Measurements from ENCODE around the gene LDLR.

Gene LDLR

GRCh38 chr19:11164296-11164695 is 75.0 kb downstream of the LDLR start:
- H3K36me3 Mint-ChIP-seq (ENCODE audit: insufficient read depth): no peaks in the 10 kb centered on the region
- DNase-seq (ENCODE audit: low spot score in 2 of 2) (no peak), ATAC-seq (replicated peaks; ENCODE audit: extremely low read depth, poor library complexity, severe bottlenecking) (no peak)
- H3K9me3 Mint-ChIP-seq: no peaks in the 10 kb centered on the region
- peaks cover 8% of the 10 kb centered on the region for H3K27me3 Mint-ChIP-seq
- no peak overlapping the region for H3K27ac Mint-ChIP-seq (ENCODE audit: low read depth)
- H3K4me3 Mint-ChIP-seq: no peak overlapping the region
- H3K4me1 Mint-ChIP-seq: no peaks in the 10 kb centered on the region

GRCh38 chr19:11164879-11165406 is 75.7 kb downstream of the LDLR start:
- ATAC-seq (replicated peaks; ENCODE audit: extremely low read depth, poor library complexity, severe bottlenecking): no peak
- Mint-ChIP-seq H3K9me3 (no peaks in the 10 kb centered on the region), H3K27ac (ENCODE audit: low read depth) (no peak overlapping the region), H3K4me3 (no peak overlapping the region), H3K27me3 (peaks cover 8% of the 10 kb centered on the region), H3K4me1 (no peaks in the 10 kb centered on the region), H3K36me3 (ENCODE audit: insufficient read depth) (no peaks in the 10 kb centered on the region)
- DNase-seq (ENCODE audit: low spot score in 2 of 2): no peak

DNA sequence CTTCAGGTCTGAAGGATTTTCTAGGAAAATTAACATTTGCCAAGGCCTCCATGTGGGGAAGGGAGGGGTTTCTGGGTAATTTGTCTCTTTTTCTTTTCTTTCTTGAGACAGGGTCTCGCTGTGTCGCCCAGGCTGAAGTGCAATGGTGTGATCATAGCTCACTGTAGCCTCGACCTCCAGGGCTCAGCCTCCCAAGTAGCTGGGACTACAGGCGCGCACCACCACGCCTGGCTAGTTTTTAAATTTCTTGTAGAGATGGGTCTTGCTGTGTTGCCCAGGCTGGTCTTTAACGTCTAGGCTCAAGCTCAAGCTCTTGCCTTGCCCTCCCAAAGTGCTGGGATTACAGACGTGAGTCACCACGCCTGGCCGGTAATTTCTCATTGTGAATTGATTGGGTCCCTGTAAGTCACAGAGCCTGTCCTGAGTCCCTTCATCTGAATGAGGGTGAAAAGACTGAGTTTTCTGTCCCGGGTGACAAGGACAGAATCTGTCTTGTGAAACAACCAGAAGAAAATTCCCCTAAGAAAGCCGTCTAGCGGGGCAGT is 76.3 kb downstream of the LDLR start:
- no peak for DNase-seq (ENCODE audit: low spot score in 2 of 2)
- Mint-ChIP-seq H3K27ac (ENCODE audit: low read depth) (no peak overlapping the region), H3K9me3 (no peaks in the 10 kb centered on the region), H3K27me3 (peaks cover 8% of the 10 kb centered on the region), H3K36me3 (ENCODE audit: insufficient read depth) (no peaks in the 10 kb centered on the region), H3K4me1 (no peaks in the 10 kb centered on the region), H3K4me3 (no peak overlapping the region)
- ATAC-seq (replicated peaks; ENCODE audit: extremely low read depth, poor library complexity, severe bottlenecking): no peak

- Mint-ChIP-seq H3K27ac (ENCODE audit: low read depth) (no peak overlapping the region), H3K9me3 (no peaks in the 10 kb centered on the region), H3K4me1 (no peaks in the 10 kb centered on the region), H3K36me3 (ENCODE audit: insufficient read depth) (no peaks in the 10 kb centered on the region), H3K27me3 (peaks cover 8% of the 10 kb centered on the region), H3K4me3 (no peak overlapping the region)
- DNase-seq (ENCODE audit: low spot score in 2 of 2) (no peak), ATAC-seq (replicated peaks; ENCODE audit: extremely low read depth, poor library complexity, severe bottlenecking) (no peak)
These were observed 77.2 kb downstream of the LDLR start for GRCh38 chr19:11166281-11167142.

DNA sequence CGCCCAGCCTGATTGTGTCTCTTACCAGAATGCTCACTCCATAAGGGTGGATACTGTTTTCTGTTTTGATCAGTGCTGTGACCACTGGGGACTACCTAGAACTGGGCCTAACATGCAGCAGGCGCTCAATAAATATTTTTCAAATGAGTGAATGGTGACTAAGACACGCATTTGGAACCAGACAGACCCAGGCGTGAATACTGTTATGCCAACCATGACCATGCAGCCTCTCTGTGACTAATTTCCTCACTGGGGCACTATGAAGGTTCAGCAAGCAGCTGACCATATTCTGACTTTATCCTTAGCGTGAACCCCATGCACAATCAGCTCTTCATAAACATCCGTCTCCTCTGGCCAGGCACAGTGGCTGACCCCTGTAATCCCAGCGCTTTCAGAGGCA is 79.3 kb downstream of the LDLR start:
- peaks cover 8% of the 10 kb centered on the region for H3K27me3 Mint-ChIP-seq
- ATAC-seq (replicated peaks; ENCODE audit: extremely low read depth, poor library complexity, severe bottlenecking): no peak
- no peak for DNase-seq (ENCODE audit: low spot score in 2 of 2)
- H3K27ac Mint-ChIP-seq (ENCODE audit: low read depth): no peak overlapping the region
- no peaks in the 10 kb centered on the region for H3K36me3 Mint-ChIP-seq (ENCODE audit: insufficient read depth)
- H3K4me3 Mint-ChIP-seq: no peak overlapping the region
- H3K4me1 Mint-ChIP-seq: no peaks in the 10 kb centered on the region
- H3K9me3 Mint-ChIP-seq: no peaks in the 10 kb centered on the region

DNA sequence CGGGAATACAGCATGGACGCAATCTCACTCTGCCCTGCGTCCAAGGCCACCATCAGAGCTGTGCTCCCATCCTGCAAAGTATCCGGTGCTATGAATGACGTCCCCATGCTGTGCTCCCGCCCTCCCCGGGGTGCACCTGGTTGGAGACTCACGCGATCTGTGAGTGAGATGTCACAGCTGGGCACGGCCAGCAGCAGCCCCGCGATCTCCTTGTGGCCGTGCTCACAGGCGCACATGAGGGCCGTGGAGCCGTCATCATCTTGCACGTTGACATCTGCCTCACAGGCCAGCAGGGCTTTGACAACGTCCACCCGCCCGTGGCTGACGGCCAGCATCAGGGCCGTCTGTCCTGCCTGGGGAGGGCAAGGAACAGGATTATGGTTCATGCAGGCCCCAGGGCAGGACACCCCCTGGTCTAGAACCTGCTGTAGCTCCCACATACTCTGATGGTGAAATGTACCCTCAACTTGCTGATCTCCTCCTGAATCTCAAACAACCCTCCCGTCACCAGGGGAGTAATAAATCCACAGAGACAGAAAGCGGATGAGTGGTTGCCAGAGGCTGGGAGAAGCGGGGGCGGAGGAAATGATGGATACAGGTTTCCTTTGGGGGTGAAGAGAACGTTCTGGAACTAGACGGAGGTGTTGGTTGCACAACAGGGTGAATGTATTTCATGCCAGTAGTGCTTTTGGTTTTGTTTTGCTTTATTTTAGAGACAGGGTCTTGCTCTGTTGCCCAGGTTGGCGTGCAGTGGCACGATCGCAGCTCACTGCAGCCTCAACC is 80.8 kb downstream of the LDLR start:
- no peaks in the 10 kb centered on the region for H3K9me3 Mint-ChIP-seq
- no peak for DNase-seq (ENCODE audit: low spot score in 2 of 2)
- no peak for ATAC-seq (replicated peaks; ENCODE audit: extremely low read depth, poor library complexity, severe bottlenecking)
- no peaks in the 10 kb centered on the region for H3K4me1 Mint-ChIP-seq
- peaks cover 8% of the 10 kb centered on the region for H3K27me3 Mint-ChIP-seq
- H3K36me3 Mint-ChIP-seq (ENCODE audit: insufficient read depth): no peaks in the 10 kb centered on the region
- H3K27ac Mint-ChIP-seq (ENCODE audit: low read depth): no peak overlapping the region
- no peak overlapping the region for H3K4me3 Mint-ChIP-seq

DNA sequence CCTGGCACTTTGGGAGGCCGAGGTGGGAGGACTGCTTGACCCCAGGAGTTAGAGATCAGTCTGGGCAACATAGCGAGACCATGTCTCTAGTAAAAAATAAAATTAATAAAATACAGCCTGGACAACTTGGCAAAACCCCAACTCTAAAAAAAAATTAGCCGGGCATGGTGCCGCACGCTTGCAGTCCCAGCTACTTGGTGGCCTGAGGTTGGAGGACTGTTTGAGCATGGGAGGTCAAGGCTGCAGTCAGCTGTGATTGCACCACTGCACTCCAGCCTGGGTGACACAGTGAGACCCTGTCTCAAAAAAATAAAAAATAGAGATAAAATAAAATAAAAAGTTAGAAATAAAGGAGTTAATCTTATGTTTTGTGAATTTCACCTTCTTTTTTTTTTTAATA is 81.9 kb downstream of the LDLR start:
- ATAC-seq (replicated peaks; ENCODE audit: extremely low read depth, poor library complexity, severe bottlenecking): no peak
- H3K27ac Mint-ChIP-seq (ENCODE audit: low read depth): no peak overlapping the region
- no peaks in the 10 kb centered on the region for H3K9me3 Mint-ChIP-seq
- no peaks in the 10 kb centered on the region for H3K4me1 Mint-ChIP-seq
- no peaks in the 10 kb centered on the region for H3K36me3 Mint-ChIP-seq (ENCODE audit: insufficient read depth)
- H3K27me3 Mint-ChIP-seq: peaks cover 8% of the 10 kb centered on the region
- no peak for DNase-seq (ENCODE audit: low spot score in 2 of 2)
- H3K4me3 Mint-ChIP-seq: no peak overlapping the region

- Mint-ChIP-seq H3K36me3 (ENCODE audit: insufficient read depth) (no peaks in the 10 kb centered on the region), H3K27ac (ENCODE audit: low read depth) (no peak overlapping the region), H3K27me3 (no peaks in the 10 kb centered on the region), H3K9me3 (no peaks in the 10 kb centered on the region), H3K4me3 (no peak overlapping the region), H3K4me1 (no peaks in the 10 kb centered on the region)
- DNase-seq (ENCODE audit: low spot score in 2 of 2): no peak
- no peak for ATAC-seq (replicated peaks; ENCODE audit: extremely low read depth, poor library complexity, severe bottlenecking)
These were observed 83.3 kb downstream of the LDLR start for GRCh38 chr19:11172576-11172975.

DNA sequence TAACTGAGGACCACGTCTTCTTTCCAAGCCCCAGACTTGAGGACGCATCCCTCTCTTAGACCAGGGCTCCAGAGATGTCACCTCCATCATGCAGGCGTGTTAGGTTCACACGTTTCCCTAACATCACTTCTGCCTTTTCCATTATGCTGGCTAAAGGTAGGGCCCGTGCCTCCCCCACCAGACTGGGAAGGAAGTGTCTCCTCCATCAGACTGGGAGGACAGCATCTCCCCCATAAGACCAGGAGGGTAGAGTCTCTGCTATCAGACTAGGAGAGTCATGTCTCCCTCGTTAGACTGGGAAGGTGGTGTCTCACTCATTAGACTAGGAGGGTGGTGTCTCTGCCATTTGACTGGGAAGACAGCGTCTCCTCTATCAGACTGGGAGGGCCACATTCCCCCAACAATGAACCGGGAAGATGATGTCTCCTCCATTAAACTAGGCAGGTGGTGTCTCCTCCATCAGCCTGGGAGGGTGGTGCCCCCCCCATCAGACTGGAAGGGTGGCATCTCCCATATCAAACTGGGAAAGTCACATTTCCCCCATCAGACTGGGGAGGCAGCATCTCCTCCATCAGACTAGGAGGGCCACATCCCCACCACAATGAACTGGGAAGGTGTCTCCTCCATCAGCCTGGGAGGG is 84.4 kb downstream of the LDLR start:
- no peaks in the 10 kb centered on the region for H3K4me1 Mint-ChIP-seq

DNA sequence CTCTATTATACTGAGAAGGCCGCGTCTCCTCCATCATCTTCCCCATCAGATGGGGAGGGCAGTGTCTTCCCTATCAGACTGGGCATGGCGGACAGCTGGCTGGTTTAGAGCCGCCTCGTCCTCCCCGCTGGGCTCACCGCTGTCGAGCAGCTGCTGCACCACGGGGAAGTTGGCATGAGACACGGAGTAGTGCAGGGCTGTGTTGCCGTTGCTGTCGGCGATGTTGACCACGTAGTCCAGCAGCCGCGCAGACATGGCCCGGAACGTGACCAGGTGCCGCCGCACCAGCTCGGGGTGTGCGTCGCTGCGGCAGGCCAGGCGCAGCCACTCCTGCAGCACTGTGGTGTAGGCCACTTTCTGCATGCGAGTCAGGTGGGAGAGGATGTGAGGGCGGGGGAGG is 85.1 kb downstream of the LDLR start:
- H3K27me3 Mint-ChIP-seq: no peaks in the 10 kb centered on the region
- no peaks in the 10 kb centered on the region for H3K36me3 Mint-ChIP-seq (ENCODE audit: insufficient read depth)
- no peak overlapping the region for H3K27ac Mint-ChIP-seq (ENCODE audit: low read depth)
- DNase-seq (ENCODE audit: low spot score in 2 of 2) (no peak), ATAC-seq (replicated peaks; ENCODE audit: extremely low read depth, poor library complexity, severe bottlenecking) (no peak)
- H3K9me3 Mint-ChIP-seq: no peaks in the 10 kb centered on the region
- H3K4me1 Mint-ChIP-seq: no peaks in the 10 kb centered on the region
- H3K4me3 Mint-ChIP-seq: no peak overlapping the region

More for the DNA sequence above, 84.4 kb downstream of the LDLR start:
- H3K9me3 Mint-ChIP-seq: no peaks in the 10 kb centered on the region
- no peaks in the 10 kb centered on the region for H3K27me3 Mint-ChIP-seq
- no peaks in the 10 kb centered on the region for H3K36me3 Mint-ChIP-seq (ENCODE audit: insufficient read depth)
- no peak overlapping the region for H3K4me3 Mint-ChIP-seq
- DNase-seq (ENCODE audit: low spot score in 2 of 2) (no peak), ATAC-seq (replicated peaks; ENCODE audit: extremely low read depth, poor library complexity, severe bottlenecking) (no peak)
- H3K27ac Mint-ChIP-seq (ENCODE audit: low read depth): no peak overlapping the region

DNA sequence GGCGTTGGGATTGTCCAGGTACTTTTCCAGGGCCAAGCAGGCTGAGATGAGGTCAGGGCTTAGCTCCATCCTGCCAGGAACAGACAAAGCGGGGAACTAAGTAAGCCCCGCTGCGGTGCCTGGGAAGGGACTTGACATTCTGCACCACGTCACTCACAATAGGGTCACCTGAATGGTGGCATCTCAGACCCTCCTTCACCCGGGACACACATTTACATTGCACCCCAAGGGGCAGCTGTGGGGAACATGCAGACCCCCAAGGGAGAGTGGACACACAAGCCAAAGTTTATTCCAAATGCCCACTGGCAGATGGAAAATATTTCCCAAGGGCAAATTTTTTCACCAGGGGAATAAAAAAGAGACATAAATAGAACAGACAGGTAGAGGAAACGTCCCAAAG is 86.7 kb downstream of the LDLR start:
- Mint-ChIP-seq H3K27ac (ENCODE audit: low read depth) (no peak overlapping the region), H3K4me1 (no peaks in the 10 kb centered on the region), H3K27me3 (no peaks in the 10 kb centered on the region), H3K36me3 (ENCODE audit: insufficient read depth) (no peaks in the 10 kb centered on the region), H3K4me3 (no peak overlapping the region), H3K9me3 (no peaks in the 10 kb centered on the region)
- ATAC-seq (replicated peaks; ENCODE audit: extremely low read depth, poor library complexity, severe bottlenecking) (no peak), DNase-seq (ENCODE audit: low spot score in 2 of 2) (no peak)

GRCh38 chr19:11176466-11177193 is 87.4 kb downstream of the LDLR start:
- no peak overlapping the region for H3K27ac Mint-ChIP-seq (ENCODE audit: low read depth)
- no peaks in the 10 kb centered on the region for H3K27me3 Mint-ChIP-seq
- no peak overlapping the region for H3K4me3 Mint-ChIP-seq
- no peaks in the 10 kb centered on the region for H3K9me3 Mint-ChIP-seq
- DNase-seq (ENCODE audit: low spot score in 2 of 2): no peak
- H3K36me3 Mint-ChIP-seq (ENCODE audit: insufficient read depth): no peaks in the 10 kb centered on the region
- ATAC-seq (replicated peaks; ENCODE audit: extremely low read depth, poor library complexity, severe bottlenecking): no peak
- no peaks in the 10 kb centered on the region for H3K4me1 Mint-ChIP-seq
